Kidney (tissue), 14 donors: ENCODE results near the gene IGFLR1. TPM values are rescaled to one million over a fixed set of nuclear protein-coding genes. Genes with fewer than 3 reads are reported as not detected.

Source experiments
- DNase-seq, 5 donors: peaks; one replicate each; pipeline ENCODE4 v3.0.0-alpha.2; 2013 to 2020
- FAIRE-seq: peaks from 2 replicates; lab custom pipeline; 2012; peaks lifted over from hg19 to GRCh38; lab: Jason Lieb, UNC
- H3K27ac ChIP-seq, 2 donors: one replicate each; pipeline ENCODE4 v1.7.0; 2013; ENCODE audit warnings: low read depth in 2 of 2, low read length in 2 of 2, inconsistent platforms in 1 of 2
- H3K27me3 ChIP-seq: one replicate; pipeline ENCODE4 v1.7.1; 2013; ENCODE audit warnings: low read length, inconsistent platforms; ENCODE audit not compliant: control insufficient read depth, insufficient read depth
- H3K36me3 ChIP-seq, 3 donors: one replicate each; pipeline versions ENCODE4 v1.7.0 to v1.7.1; 2013; ENCODE audit warnings: low read length in 3 of 3, control low read depth in 1 of 3, inconsistent platforms in 1 of 3; ENCODE audit not compliant: insufficient read depth in 3 of 3, control insufficient read depth in 2 of 3
- H3K4me1 ChIP-seq, 3 donors: one replicate each; pipeline versions ENCODE4 v1.7.0 to v1.7.1; 2013; ENCODE audit warnings: low read length in 3 of 3, inconsistent platforms in 1 of 3, low read depth in 1 of 3; ENCODE audit not compliant: control insufficient read depth in 2 of 3, insufficient read depth in 2 of 3
- H3K4me3 ChIP-seq, 3 donors: one replicate each; pipeline versions ENCODE4 v1.7.0 to v1.8.1; 2013; ENCODE audit warnings: low read length in 3 of 3, control low read depth in 1 of 3, inconsistent platforms in 1 of 3
- H3K9ac ChIP-seq, 3 donors: one replicate each; pipeline versions ENCODE4 v1.7.0 to v1.7.1; 2013; ENCODE audit warnings: low read length in 3 of 3, control low read depth in 1 of 3, inconsistent platforms in 1 of 3
- H3K9me3 ChIP-seq, 3 donors: one replicate each; pipeline versions ENCODE4 v1.7.0 to v1.7.1; 2013; ENCODE audit warnings: low read length in 3 of 3, control low read depth in 1 of 3, inconsistent platforms in 1 of 3; ENCODE audit not compliant: control insufficient read depth in 2 of 3, insufficient read depth in 1 of 3
- CTCF ChIP-seq: IDR thresholded peaks from 3 replicates; pipeline ENCODE4 v1.5.1; 2012; ENCODE audit warnings: mild to moderate bottlenecking, moderate library complexity, borderline replicate concordance; ENCODE audit not compliant: insufficient read depth; ENCODE audit errors: extremely low read depth
- intact Hi-C: fragments of 100-400 bp; cut with DNase I; formaldehyde crosslinking; loops from one replicate; pipeline ENCODE4 v1.11.1; 2022
- polyA plus RNA-seq: library from polyadenylated mRNA; stranded (reverse); fragments of 350-450 nt; fragmentation: Illumina TruSeq; extraction: RNeasy Lipid Tissue Mini Kit (QIAGEN cat#74804); gene quantifications from one replicate; pipeline ENCODE4 v1.2.3, GENCODE V29; 2014; ENCODE audit warnings: low read depth, low replicate concordance; ENCODE audit not compliant: insufficient read depth
- total RNA-seq: library from RNA; stranded (reverse); fragmentation: NEBNext Ultra II Directional; extraction: Animal tissue kit (Norgen Biotek cat#: 25700); gene quantifications from one replicate; pipeline ENCODE4 v1.2.1, GENCODE V29; 2021
- donor health status: control.
- donor health status: control.
- donor health status: control.
- donor health status: control.
- donor health status: control.
- donor health status: DM: yes; HTN: yes; CAD: no.
- donor health status: Normal renal cell carcinoma (clear cell type).

The IGFLR1 gene
- total and polyA plus RNA-seq, 2 donors from 2014 or later: 22.3 to 26.0 TPM

GRCh38 chr19:35713506-35713850 lies 28.8 kb downstream of the IGFLR1 start:
- TF ChIP-seq CTCF: no peak
- no peak overlapping the region for H3K4me3 ChIP-seq

GRCh38 chr19:35712567-35713505 lies 29.4 kb downstream of the IGFLR1 start:
- Histone ChIP-seq H3K4me1 (peaks cover 0 to 7% (median 0%) of the 10 kb centered on the region in 3 donors), H3K9me3 (no peaks in the 10 kb centered on the region), H3K9ac (no peak overlapping the region), H3K4me3 (no peak overlapping the region), H3K27ac (no peak overlapping the region), H3K36me3 (no peaks in the 10 kb centered on the region), H3K27me3 (no peaks in the 10 kb centered on the region)
- no peak for DNase-seq
- intact Hi-C loops: no loop called here
- TF ChIP-seq CTCF: no peak
- FAIRE-seq: no peak

More at GRCh38 chr19:35713506-35713850, 28.8 kb downstream of the IGFLR1 start:
- intact Hi-C loops: no loop called here
- FAIRE-seq (no peak), DNase-seq (no peak)
- Histone ChIP-seq H3K9ac (no peak overlapping the region), H3K36me3 (no peaks in the 10 kb centered on the region), H3K4me1 (peaks cover 0 to 7% (median 0%) of the 10 kb centered on the region in 3 donors), H3K27ac (no peak overlapping the region), H3K9me3 (no peaks in the 10 kb centered on the region), H3K27me3 (no peaks in the 10 kb centered on the region)

GRCh38 chr19:35710784-35711723 lies 31.2 kb downstream of the IGFLR1 start:
- Histone ChIP-seq H3K4me1 (peaks cover 0 to 5% (median 0%) of the 10 kb centered on the region in 3 donors), H3K27ac (no peak overlapping the region), H3K36me3 (no peaks in the 10 kb centered on the region), H3K27me3 (no peaks in the 10 kb centered on the region), H3K9me3 (no peaks in the 10 kb centered on the region), H3K9ac (no peak overlapping the region), H3K4me3 (no peak overlapping the region)
- no peak for DNase-seq
- intact Hi-C loops: no loop called here
- TF ChIP-seq CTCF: no peak
- FAIRE-seq: no peak
